Lung (tissue), 12 donors: ENCODE data around the gene TSPAN5. TPM values are rescaled to one million over a fixed set of nuclear protein-coding genes. Genes with fewer than 3 reads are reported as not detected.

Experiments
- ATAC-seq: fragments of 200-7000 bp; cut with Tn5 transposase; one replicate; pipeline ENCODE4 v1.9.1; 2020; ENCODE audit warnings: moderate number of reproducible peaks; ENCODE audit not compliant: insufficient read depth, low FRiP score
- DNase-seq, 3 donors: peaks; one replicate each; pipeline ENCODE4 v3.0.0-alpha.2; 2013 to 2017
- H3K27ac ChIP-seq, 2 donors: one replicate each; pipeline ENCODE4 v1.5.1; 2013; ENCODE audit warnings: mild to moderate bottlenecking in 2 of 2, moderate library complexity in 2 of 2, control low read depth in 1 of 2, inconsistent platforms in 1 of 2, low read depth in 1 of 2, low read length in 1 of 2
- H3K27me3 ChIP-seq, 3 donors: one replicate each; pipeline ENCODE4 v1.5.1; 2013; ENCODE audit warnings: low read length in 2 of 3; ENCODE audit not compliant: control insufficient read depth in 3 of 3, insufficient read depth in 3 of 3
- H3K36me3 ChIP-seq, 4 donors: one replicate each; pipeline ENCODE4 v1.5.1; 2013; ENCODE audit warnings: low read length in 4 of 4, mild to moderate bottlenecking in 1 of 4, moderate library complexity in 1 of 4; ENCODE audit not compliant: control insufficient read depth in 4 of 4, insufficient read depth in 4 of 4
- H3K4me1 ChIP-seq, 5 donors: one replicate each; pipeline ENCODE4 v1.5.1; 2013; ENCODE audit warnings: low read length in 5 of 5, mild to moderate bottlenecking in 2 of 5, moderate library complexity in 1 of 5; ENCODE audit not compliant: control insufficient read depth in 5 of 5, insufficient read depth in 5 of 5
- H3K4me3 ChIP-seq: one replicate; pipeline ENCODE4 v1.5.1; 2013; ENCODE audit warnings: mild to moderate bottlenecking, control low read depth, moderate library complexity
- H3K9ac ChIP-seq, 2 donors: one replicate each; pipeline ENCODE4 v1.5.1; 2013; ENCODE audit warnings: low read length in 2 of 2, control low read depth in 1 of 2; ENCODE audit not compliant: insufficient read depth in 1 of 2
- H3K9me3 ChIP-seq, 4 donors: one replicate each; pipeline ENCODE4 v1.5.1; 2013; ENCODE audit warnings: low read length in 3 of 4, mild to moderate bottlenecking in 1 of 4, moderate library complexity in 1 of 4; ENCODE audit not compliant: control insufficient read depth in 4 of 4, insufficient read depth in 3 of 4
- WGBS, 2 donors: extraction: QIAGEN DNeasy Blood & Tissue Kit; methylation state at CpG; one replicate each; pipeline ENCODE4 v1.1.7; 2013; 5-methylcytosine and 5-hydroxymethylcytosine counted together
- polyA plus RNA-seq, 2 donors: library from polyadenylated mRNA; stranded (reverse); fragments of 200-250 nt; gene quantifications; one replicate each; pipeline ENCODE4 v1.2.1, GENCODE V29; 2013
- total RNA-seq, 2 donors: library from RNA; depleted of rRNA in 1 of 2; stranded (reverse); fragments of >200 nt in 1 of 2; gene quantifications; one replicate each; pipeline ENCODE4 v1.2.1, GENCODE V29; 2014 to 2021
- TF ChIP-seq, protein P1 (sequence below): IDR thresholded peaks from 2 replicates; pipeline ENCODE4 v1.5.1; 2012; ENCODE audit warnings: mild to moderate bottlenecking; ENCODE audit errors: control extremely low read depth, extremely low read depth
- donor health status: control.
- donor health status: control.
- donor health status: Bipolar disorder and iron deficiency.
- donor health status: healthy.
- donor health status: DM: yes; HTN: yes; CAD: no.

Gene TSPAN5
- total and polyA plus RNA-seq, 4 donors, result 1.8 to 24.5 (median 6.3) TPM

- H3K9ac ChIP-seq, result no peak overlapping the region
- 21 to 46% methylated on average over 5 of the region's 5 CpGs for WGBS, 2 donors
- H3K9me3 ChIP-seq, result peaks cover 0 to 2% (median 0%) of the 10 kb centered on the region in 4 donors
- ATAC-seq, result no peak
- H3K4me1 ChIP-seq, result peaks cover 7 to 17% (median 8%) of the 10 kb centered on the region in 5 donors
- H3K36me3 ChIP-seq, result no peaks in the 10 kb centered on the region
- TF ChIP-seq, protein P1, sequence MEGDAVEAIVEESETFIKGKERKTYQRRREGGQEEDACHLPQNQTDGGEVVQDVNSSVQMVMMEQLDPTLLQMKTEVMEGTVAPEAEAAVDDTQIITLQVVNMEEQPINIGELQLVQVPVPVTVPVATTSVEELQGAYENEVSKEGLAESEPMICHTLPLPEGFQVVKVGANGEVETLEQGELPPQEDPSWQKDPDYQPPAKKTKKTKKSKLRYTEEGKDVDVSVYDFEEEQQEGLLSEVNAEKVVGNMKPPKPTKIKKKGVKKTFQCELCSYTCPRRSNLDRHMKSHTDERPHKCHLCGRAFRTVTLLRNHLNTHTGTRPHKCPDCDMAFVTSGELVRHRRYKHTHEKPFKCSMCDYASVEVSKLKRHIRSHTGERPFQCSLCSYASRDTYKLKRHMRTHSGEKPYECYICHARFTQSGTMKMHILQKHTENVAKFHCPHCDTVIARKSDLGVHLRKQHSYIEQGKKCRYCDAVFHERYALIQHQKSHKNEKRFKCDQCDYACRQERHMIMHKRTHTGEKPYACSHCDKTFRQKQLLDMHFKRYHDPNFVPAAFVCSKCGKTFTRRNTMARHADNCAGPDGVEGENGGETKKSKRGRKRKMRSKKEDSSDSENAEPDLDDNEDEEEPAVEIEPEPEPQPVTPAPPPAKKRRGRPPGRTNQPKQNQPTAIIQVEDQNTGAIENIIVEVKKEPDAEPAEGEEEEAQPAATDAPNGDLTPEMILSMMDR, result no peak
- peak overlapping the region in 1 of 2 donors; percentile 18 for H3K27ac ChIP-seq
- no peak overlapping the region for H3K4me3 ChIP-seq
- H3K27me3 ChIP-seq, result no peaks in the 10 kb centered on the region
- DNase-seq, result no peak
Measured at GRCh38 chr4:98565681-98566301, 92.6 kb downstream of the TSPAN5 start.

DNA sequence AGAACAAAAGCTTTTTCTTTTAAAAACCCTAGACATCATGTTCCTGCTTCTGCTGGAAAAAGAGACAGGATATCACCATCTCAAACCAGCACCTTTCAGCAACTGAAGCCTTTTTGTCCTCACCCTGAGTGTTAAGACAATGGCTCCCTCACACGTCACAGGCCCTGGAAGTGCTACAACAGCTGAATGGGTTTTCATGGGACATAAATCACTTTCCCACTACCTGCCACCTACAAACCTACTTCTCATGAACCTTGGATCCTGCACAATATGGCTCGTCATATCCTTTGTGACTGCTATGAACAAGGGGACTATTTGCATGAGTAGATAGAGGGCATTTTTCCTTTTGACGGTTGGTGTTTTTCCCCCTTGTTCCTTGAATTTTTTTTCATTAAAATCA lies 93.6 kb downstream of the TSPAN5 start:
- Histone ChIP-seq H3K4me1 (peaks cover 7 to 17% (median 8%) of the 10 kb centered on the region in 5 donors), H3K9me3 (peaks cover 0 to 2% (median 0%) of the 10 kb centered on the region in 4 donors), H3K27me3 (no peaks in the 10 kb centered on the region), H3K27ac (no peak overlapping the region), H3K9ac (no peak overlapping the region), H3K36me3 (no peaks in the 10 kb centered on the region), H3K4me3 (no peak overlapping the region)
- WGBS, 2 donors, result 87 to 95% methylated on average over 3 of the region's 3 CpGs
- DNase-seq, result no peak
- TF ChIP-seq, protein P1, result no peak
- ATAC-seq, result no peak

GRCh38 chr4:98560321-98560720 lies 98.1 kb downstream of the TSPAN5 start:
- ATAC-seq, result no peak
- no peak overlapping the region for H3K4me3 ChIP-seq
- peaks cover 0 to 2% (median 0%) of the 10 kb centered on the region in 4 donors for H3K9me3 ChIP-seq
- H3K27me3 ChIP-seq, result no peaks in the 10 kb centered on the region
- 85% methylated on average over 3 of the region's 3 CpGs for WGBS, 2 donors
- no peaks in the 10 kb centered on the region for H3K36me3 ChIP-seq
- no peak overlapping the region for H3K9ac ChIP-seq
- TF ChIP-seq, protein P1, result no peak
- H3K4me1 ChIP-seq, result peaks cover 0 to 10% (median under 1%) of the 10 kb centered on the region in 5 donors
- DNase-seq, result no peak
- H3K27ac ChIP-seq, result no peak overlapping the region
